LHCN-M2 (cell line): ENCODE results near the gene STEAP4. TPM values are rescaled to one million over a fixed set of nuclear protein-coding genes. Genes with fewer than 3 reads are reported as not detected.

ENCODE experiments used
- DNase-seq: peaks from one replicate; pipeline ENCODE4 v3.0.0-alpha.2; 2012; ENCODE audit warnings: low read depth
- polyA plus RNA-seq: library from polyadenylated mRNA; unstranded; fragments of >200 nt; gene quantifications from one replicate; pipeline ENCODE4 v1.2.1, GENCODE V29; 2012; ENCODE audit warnings: missing spikeins
- total RNA-seq: library from RNA; depleted of rRNA; stranded (reverse); fragments of >200 nt; gene quantifications from 2 replicates; pipeline ENCODE4 v1.2.3, GENCODE V29; 2014; rRNA removed

The STEAP4 gene
- total RNA-seq: 0.11 and 0.13 TPM in 2 replicates
- polyA plus RNA-seq: 0.05 TPM

GRCh38 chr7:88306590-88307048 lies at the start of gene STEAP4:
Gene STEAP4 (minus strand): TSS chr7:88306894. CDS start chr7:88284269, 22,625 bp downstream.
- peak; percentile 65 for DNase-seq

GRCh38 chr7:88355011-88355410 lies 48.3 kb upstream of the STEAP4 start:
- DNase-seq: no peak

DNA sequence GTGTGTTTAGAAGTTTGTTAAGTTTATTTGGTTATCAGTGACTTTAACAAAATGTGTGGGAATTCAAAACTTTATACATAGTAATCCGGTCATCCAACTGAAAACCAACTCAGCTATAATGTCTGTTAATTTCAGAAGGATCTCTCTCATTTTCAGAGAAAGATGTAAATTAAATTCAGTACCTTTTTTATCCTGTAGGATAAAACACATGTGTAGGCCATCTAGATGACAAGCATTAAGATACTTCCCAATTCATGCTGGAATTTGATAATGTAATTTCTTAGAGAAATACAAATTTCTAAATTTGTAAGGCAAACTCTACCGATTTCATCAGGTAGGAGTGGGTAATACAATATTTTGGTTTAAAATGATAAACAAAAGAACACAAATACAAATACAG lies 43.4 kb upstream of the STEAP4 start:
- DNase-seq: no peak

- no peak for DNase-seq
Observed at GRCh38 chr7:88347517-88347916, 40.8 kb upstream of the STEAP4 start.

GRCh38 chr7:88347090-88347489 lies 40.4 kb upstream of the STEAP4 start:
- DNase-seq: no peak

- DNase-seq: no peak
Observed at GRCh38 chr7:88346357-88346756, 39.7 kb upstream of the STEAP4 start.

DNA sequence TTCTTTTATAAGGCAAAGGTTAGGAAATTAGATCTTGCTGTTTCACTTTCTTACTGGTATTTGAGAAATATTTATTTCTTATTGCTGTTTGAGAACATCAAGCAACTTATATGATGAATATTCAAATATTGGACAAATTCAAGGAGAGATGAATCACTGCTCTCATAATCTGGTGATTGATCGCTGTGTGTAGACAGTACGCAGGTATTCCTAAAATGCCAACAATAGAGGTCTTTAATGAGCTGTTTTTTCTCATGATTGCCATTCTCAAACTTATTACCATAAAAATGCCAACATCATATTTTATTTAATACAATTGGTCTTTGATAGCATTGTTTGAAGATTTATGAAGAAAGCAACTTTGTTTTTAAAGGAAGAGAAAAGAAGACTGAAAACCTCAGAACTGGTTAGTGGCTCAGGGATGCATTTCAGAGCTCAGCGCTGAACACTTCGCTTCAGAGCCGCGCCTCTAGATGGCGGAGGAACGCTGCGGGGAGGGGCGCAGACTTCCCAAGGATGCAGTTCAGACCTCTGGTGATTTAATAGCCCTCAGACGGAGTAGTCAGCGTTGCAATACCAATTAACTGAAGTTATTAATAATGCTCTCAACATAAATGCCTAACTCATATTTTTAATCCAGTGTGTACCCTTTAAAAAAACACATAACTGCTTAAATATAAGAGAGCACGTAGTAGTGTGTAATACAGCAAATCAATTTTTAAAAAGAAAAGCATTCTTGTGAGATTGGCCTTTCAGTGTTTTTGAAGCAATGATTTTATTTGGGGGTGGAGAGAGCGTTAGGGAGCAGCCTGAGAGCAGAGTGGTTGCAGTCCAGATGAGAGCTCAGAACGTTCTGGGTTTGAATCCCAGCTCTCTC lies 38.5 kb upstream of the STEAP4 start:
- no peak for DNase-seq

- DNase-seq: peak; percentile 56
Observed at GRCh38 chr7:88344271-88344670, 37.6 kb upstream of the STEAP4 start.

DNA sequence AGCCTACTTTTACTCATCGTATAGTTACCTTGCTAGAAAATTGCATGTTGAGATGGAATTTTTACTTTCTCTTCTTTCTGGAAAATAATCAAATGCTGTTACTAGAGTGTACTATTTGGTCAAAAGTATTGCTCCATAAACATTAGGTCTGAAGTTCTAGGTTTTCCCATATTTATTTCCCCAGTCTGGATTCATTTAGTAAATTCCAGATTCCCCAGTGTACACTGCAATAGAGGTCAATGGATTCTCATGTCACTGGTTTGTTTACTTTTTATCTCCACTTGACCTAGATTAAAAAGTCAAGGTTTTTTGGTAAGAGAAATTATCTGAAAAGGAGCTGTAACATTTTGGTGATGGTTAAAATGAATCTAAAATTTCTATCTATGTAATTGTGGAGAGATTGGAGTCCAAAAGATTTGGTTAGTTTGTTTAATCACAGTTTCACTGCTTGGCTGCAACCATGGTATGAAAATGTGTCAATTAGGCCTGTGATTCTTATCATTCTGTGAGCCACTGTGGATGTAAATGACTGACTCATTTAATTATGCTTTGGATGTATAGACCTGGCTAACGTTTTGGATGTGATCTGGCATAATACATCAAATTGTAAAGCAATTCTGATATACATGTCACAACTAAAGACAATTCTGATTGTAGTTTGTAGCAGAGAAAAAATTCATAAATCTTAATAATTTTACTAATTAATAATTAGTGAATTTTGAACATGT lies 32.7 kb upstream of the STEAP4 start:
- no peak for DNase-seq

- no peak for DNase-seq
Observed at GRCh38 chr7:88338503-88338902, 31.8 kb upstream of the STEAP4 start.

- DNase-seq: peak; percentile 73
Observed at GRCh38 chr7:88337572-88337971, 30.9 kb upstream of the STEAP4 start.

GRCh38 chr7:88331322-88331721 lies 24.6 kb upstream of the STEAP4 start:
- DNase-seq: no peak

DNA sequence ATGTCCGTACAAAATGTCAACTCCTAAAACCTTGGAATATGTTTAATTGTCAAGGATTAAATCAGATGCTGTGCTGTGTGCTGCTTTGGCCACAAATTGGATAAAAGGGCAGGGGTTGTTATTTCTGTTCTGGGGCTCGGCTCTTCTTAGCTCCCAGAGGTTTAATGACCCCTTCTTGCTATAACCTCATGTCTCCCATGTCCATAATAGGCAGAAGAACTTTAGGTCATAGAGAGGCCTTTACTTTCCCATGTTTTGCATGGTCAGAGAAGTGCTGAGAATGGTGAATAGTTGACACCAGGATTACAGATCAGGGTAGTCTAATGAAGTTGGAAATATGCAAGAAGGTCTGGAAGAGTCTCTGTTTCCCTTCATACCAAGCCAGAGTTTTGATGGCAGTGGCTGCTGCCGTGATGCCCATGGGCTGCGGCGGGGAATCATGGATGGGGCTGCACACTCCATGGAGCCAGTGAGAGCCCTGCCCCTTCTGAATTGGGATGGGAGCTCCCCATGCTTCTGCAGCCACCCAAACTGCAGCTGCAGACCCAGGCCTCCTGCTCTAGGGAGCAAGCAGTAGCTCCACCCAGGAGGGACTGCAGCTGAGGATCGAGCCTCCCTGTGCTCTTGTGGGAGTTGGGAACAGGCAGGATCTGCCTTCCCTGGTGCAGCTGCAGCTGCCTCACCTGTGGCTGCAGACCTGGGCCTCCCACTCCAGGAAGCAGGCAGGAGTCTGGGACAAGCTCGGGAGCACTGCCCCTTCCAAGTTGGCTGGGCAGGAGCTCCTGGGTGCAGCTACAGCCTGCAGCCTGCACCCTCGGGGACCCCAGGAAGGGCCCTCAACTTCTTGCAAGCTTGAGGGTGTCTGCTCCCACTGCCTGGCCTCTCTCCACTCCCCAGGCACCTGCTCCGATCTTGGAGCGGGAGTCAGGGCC lies 23.1 kb upstream of the STEAP4 start:
- DNase-seq: no peak

- peak; percentile 27 for DNase-seq
Observed at GRCh38 chr7:88328787-88329186, 22.1 kb upstream of the STEAP4 start.

DNA sequence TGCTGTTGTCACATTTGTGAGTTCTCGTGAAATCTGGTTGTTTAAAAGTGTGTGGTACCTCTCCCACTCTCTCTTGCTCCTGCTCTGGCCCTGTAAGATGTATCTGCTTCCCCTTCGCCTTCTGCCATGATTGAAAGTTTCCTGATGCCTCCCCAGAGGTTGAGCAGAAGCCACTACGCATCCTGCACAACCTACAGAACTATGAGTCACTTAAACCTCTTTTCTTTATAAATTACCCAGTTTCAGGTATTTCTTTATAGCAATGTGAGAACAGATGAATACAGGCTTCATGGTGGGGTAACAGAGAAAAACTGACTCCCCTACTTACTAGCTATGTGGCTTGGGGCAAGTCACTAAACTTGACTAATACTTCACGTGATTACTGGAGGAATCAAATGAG lies 18.0 kb upstream of the STEAP4 start:
- DNase-seq: no peak

DNA sequence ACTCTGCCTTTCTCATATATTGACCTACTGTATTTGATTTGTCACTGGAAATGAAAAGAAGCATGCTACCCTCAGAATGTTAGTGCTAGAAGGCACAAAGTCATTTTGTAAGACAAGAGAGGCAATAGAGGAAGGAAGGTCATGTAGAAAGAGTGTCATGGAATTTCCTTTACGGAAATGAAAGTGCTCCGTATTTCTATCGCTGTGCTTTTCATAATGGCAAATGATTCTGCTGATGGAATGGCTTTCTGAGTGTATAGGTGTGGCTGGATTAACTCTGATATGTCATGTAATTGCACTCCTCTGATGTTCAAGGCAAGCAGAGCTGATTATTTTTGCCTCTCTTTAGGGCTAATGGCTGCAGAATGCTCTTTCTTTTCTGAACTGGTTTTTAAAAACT lies 15.5 kb upstream of the STEAP4 start:
- DNase-seq: no peak

GRCh38 chr7:88321694-88322093 lies 15.0 kb upstream of the STEAP4 start:
- DNase-seq: no peak

- DNase-seq: no peak
Observed at GRCh38 chr7:88318196-88318595, 11.5 kb upstream of the STEAP4 start.

DNA sequence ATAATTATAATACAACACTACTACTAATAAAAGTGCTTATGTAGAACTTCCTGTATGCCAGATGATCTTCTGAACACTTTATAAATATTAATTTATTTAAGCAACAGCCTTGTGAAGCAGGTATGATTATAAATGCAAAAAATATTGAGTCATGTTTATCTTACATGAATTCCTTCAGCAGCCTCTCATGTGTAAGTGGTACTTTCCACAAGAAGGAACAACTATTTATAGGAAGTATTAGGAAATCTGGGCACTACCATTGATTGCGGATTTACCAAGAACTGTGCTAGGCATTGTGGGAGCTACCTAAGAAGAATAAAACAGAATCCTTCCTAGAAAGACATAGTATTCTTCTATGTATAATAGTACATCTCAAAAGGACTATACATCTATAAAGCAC lies 10.7 kb upstream of the STEAP4 start:
- DNase-seq: no peak

- no peak for DNase-seq
Observed at GRCh38 chr7:88316456-88316855, 9.8 kb upstream of the STEAP4 start.

- no peak for DNase-seq
Observed at GRCh38 chr7:88315522-88315921, 8.8 kb upstream of the STEAP4 start.

GRCh38 chr7:88314061-88314491 lies 7.4 kb upstream of the STEAP4 start:
- no peak for DNase-seq
